WTC11 (cell line): ENCODE results near the gene KAT2B.

ENCODE experiments used
- CTCF ChIP-seq: fragments of 200-600 bp; IDR thresholded peaks from 2 replicates; pipeline ENCODE4 v1.8.0; 2022; ENCODE audit warnings: antibody characterized with exemption
- STAT6 ChIP-seq: sonication (generic); formaldehyde crosslinking; conservative IDR thresholded peaks from 2 replicates; pipeline ENCODE4 v1.8.1; 2023; ENCODE audit warnings: mild to moderate bottlenecking, low read depth, missing genetic modification reagents, moderate library complexity

DNA sequence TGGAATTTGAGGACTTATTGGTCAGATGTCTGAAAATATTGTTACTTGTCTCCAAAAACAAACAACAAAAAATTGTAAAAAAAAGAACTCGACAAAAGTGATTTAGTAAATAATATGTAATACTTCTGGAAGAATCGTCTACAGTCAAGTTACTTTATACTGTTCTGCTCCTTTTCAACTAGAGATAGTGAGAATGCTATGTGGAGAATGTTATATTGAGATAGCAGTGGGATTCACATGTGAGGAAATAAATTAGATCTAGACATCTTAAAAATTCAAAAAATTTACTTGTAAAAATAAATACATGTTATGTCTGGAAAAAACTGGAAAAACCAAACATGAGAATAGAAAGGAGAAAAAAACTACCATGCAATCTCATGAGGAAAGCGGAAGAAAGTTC is 80.8 kb downstream of the KAT2B start:
- TF ChIP-seq CTCF (no peak), STAT6 (CRISPR knock-in tag) (no peak)
